HG03066 (cell line): ENCODE measurements around the gene RNF111.
A peak's percentile ranks its signal among the peaks of the same experiment; 100 is the strongest.
"Not testable (repeated sequence)": the region's sequence is repeated elsewhere in the genome, so short reads cannot be mapped to it uniquely, and the experiment has no call there.

Experiments used
- ATAC-seq: cut with Tn5 transposase; IDR thresholded peaks from one replicate; pipeline ENCODE4 v1.9.1; 2021; ENCODE audit warnings: low read depth; ENCODE audit not compliant: unreplicated experiment

The RNF111 gene

DNA sequence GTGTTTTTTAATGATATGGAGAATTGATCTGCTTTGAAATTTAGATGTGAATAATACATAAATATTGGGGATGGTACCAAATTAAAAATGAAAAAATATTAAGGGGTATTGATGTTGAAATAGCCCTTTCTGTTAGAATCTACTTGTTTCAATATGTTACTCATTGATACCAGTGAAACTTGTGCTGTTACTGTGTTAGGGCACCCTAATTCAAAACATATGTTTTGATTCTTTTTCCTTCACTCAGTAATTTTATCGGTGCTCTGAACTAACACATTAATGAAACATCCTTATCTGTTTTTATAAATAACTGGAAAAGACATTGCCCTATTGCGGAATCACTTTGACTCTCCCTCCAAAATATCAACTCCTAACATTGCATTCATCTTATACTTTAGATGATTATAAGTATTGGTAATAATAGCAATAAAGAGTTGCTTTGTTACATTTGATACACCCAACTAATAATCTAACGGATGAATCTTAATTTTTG lies 65.5 kb downstream of the RNF111 start:
- no peak for ATAC-seq

DNA sequence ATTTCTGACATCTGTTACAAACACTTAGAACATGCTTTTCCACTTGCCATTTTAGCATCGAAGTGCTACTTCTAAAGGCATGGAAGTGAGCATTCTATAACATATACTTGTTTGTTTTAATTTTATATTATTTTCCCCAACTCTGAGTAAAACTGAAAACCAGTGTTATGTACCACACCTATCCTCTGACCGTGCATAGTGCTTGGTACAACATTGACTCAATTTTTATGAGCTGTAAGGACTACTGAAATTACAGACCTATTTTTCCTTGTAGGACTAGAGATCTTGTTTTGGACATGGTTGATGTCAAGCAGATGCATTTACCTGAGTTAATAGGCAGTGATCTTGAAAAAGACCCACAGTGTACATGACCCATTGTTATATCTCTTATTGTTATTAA lies 66.0 kb downstream of the RNF111 start:
- ATAC-seq: no peak

DNA sequence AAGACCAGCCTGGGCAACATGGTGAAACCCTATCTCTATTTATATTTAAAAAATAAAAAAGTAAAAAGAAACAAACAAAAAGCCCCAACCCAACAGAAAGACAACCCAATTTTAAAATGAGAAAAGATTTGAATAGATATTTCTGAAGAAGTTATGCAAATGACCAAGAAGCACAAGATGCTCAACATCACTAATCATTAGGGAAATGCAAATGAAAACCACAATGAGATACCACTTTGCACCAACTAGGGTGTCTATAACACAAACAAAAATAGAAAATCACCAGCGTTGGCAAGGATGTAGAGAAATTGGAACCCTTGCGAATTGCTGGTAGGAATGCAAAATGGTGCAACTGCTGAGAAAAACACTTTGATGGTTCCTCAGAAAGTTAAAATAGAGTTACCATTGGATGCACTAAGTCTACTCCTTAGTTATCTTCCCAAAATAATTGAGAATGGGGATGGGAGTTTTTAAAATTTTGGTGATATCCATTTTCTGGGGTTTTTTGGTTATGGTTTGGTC lies 71.7 kb downstream of the RNF111 start:
- ATAC-seq: no peak

DNA sequence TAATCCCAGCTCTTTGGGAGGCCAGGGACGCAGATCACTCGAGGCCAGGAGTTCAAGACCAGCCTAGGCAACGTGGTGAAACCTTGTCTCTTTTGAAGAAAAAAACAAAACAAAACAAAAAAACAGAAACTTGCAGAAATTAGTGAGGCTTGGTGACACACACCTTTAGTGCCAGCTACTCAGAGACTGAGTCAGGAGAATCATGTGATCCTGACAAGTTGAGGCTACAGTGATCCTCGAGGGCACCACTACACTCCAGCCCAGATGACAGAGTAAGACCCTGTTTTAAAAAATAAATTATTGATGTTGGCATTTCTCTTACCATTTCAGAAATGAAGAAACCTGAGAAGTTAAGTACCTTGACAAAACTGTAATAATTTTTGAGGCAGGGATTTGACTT lies 72.9 kb downstream of the RNF111 start:
- ATAC-seq: no peak

DNA sequence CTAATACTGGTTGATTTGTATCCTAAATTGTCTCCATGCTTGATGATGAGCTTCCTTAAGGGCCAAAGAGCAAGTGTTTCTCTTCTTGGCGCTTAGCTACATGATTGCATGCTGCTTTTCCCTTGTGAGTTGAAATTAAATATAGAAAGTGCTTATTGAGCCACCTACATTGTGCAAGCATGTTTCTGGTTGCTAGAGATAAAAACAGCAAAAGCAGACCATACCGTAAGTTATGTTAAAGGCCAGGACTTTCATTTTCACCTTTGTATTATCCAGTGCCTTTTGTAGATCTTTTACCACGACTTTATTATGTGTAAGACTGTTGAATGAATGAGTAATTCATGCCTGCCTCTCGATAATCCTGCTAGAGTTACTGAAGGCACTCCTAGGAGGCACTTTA lies 75.6 kb downstream of the RNF111 start:
- ATAC-seq: no peak

DNA sequence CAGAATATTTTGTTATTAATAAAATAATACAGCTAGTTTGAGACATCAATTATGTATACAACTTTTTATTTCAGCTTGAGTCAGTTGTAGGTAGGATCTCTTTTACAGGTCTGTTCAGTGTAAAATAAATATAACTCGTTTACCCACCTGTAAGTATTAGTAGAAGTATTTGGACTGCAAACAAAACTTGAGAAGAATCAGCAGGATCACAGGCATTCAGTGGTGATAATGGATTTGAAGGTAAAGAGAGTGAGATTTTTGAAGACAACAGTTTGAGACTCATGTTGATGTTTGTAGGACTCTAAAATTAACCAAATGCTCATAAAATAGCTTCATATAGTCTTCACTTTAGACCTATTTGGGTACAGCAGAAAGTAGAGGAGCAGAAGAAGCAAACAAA lies 82.0 kb downstream of the RNF111 start:
- no peak for ATAC-seq

DNA sequence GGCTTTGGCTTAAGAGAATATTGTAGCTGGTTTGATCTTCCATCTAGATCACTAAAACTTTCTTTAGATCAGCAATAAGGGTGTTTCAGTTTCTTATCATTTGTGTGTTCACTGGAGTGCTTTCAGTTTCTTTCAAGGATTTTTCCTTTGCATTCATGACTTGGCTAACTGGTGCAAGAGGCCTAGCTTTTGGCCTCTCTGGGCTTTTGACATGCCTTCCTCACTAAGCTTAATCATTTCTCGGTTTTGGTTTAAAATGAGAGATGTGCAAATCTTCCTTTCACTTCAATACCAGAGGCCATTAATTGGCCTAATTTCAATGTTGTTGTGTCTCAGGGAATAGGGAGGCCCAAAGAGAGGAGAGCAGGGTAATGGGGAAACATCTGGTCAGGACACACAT lies 87.1 kb downstream of the RNF111 start:
- ATAC-seq: no peak

DNA sequence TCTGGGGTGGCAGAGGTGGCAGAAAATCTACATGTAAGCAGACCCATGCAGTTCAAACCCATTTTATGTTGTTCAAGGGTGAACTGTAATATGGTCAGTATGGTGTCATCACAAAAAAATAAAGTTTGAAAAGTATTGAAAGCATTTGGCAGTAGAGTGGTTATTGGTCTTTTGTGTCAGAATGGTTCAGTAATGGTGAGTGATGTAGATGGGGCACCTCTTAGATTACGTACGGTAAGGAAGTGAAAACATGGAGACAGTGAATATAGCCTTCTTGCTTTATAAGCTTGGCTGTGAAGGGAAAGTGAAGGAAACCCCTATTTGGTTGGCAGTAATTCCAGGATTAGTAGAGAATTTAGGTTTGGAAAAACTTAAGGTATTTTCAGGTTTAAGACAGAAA lies 100.3 kb downstream of the RNF111 start:
- ATAC-seq: no peak

DNA sequence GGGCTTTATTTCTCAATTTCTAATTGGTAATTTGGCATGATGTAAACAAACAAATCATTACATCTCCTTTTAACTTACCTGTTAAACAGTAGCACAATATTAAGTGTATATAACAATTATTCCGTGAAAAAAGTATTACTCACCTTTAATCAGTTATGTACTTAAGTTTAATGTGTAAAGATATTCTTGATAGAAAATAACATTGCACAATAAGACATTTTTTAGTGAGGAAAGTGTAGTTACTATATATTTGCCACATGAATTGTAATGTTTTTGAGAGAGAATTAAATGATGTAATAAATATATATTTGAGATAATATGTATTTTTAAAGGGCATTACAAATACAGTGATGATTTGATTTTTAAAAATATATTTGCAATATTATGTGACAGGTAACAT lies 106.6 kb downstream of the RNF111 start:
- ATAC-seq: no peak

DNA sequence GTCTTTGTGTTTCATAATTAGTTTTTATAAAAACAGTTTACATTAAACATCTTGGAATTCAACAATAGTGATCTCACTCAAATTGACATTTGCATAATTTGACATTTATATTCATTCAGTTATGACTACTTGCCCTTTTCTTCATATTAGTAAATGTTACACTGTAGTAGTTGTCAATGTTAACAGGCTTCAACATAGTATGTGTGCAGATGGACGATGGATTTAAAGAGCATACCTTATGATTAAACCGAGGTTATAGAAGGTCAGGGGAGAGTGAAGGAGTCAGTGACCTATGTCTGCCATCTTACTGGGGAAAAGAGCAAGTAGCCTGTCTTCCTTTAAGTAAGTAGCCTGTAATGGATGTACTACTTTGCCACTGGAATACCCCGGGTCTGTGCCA lies 109.0 kb downstream of the RNF111 start:
- no peak for ATAC-seq

DNA sequence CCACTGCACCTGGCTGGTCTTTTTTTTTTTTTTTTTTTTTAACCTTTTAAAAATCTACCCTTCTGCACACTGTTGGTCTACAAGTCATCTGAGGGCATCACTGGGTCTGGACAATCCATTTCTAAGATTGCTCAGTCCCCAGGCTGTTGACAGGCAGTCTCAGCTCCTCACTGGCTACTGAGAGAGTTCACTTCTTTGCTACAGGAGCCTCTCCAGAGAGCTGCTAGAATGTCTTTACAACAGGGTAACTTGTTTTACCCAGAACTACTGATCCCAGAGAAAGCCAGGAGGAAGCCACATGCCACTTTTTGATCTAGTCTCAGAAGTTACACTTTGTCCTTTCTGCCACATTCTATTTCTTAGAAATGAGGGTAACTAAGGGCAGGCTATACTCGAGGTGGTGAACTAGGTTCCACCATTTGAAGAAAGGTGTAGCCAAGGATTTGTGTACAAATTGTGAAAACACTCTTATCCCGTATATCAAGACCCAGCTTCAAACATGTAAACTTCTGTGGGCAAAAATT lies 111.8 kb downstream of the RNF111 start:
- ATAC-seq: no peak

DNA sequence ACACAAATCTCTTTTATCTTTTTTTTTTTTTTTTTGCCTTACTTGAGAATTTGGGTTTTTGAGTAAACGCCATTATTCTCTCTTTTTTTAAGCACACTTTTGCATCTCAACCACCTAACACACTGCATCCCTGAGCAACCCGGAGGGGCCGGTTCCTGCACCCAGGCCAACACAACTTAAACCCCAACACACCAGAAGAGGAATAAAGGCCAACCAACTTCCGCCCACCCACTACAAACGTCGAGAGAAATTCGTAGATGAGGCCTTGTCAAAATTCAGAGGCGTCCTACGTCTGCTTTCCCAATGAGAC lies 117.1 kb downstream of the RNF111 start:
- ATAC-seq: no peak

DNA sequence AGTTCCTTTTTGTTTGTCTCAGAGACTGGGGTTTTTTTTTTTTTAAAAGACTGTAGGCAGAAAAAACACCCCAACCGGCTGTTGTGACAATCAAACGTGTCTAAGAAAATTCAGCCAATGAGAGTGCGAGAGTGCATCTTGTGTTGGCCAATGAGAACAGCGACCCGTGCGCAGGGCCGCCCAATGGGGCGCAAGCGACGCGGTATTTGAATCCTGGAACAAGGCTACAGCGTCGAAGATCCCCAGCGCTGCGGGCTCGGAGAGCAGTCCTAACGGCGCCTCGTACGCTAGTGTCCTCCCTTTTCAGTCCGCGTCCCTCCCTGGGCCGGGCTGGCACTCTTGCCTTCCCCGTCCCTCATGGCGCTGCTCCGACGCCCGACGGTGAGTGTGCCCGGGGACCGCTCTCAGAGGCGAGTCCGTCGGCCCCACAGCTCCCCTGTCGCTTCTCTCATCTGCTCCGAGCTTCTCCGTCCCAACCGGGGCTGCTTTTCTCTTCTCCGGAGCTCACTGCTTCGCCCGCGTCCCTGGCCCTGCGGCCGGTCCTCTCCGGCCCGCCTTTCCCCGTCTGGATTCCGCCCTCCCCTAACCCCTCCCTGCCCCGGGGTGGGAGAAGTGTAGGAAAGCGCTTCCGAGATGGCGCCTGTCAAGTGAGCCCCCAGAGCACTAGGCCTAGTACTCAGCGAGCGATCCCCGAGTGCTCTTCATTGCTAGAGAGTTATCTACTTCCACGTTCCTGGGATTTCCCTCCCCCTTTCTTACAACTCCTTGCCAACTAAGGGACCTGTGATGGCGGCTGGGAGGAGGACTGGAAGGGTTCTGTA lies 117.7 kb downstream of the RNF111 start, which contains the start of gene CCNB2:
Gene CCNB2 (plus strand): TSS at position 235 of the 821 bp plus-strand sequence. CDS start 123 bp downstream, at position 358.
- peak; percentile 99 for ATAC-seq

DNA sequence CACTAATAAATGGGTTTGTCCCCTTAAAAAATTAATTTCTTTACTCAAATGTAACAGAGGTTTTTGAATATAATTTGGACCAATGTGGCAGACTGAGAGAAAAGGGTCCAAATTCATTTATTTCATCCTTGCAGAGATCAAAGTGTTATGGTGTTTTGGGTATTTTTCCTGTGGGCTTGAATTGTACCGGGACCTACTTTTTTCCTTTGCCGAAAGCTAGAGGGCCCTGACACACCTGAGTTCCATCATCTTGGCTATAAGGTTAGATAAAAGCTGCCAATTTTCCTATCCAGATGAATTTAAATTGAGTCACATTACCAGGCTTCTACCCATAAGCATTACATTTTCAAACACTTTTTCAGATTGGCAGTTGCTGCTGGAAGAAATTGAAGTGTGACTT lies 118.4 kb downstream of the RNF111 start:
- ATAC-seq: no peak

DNA sequence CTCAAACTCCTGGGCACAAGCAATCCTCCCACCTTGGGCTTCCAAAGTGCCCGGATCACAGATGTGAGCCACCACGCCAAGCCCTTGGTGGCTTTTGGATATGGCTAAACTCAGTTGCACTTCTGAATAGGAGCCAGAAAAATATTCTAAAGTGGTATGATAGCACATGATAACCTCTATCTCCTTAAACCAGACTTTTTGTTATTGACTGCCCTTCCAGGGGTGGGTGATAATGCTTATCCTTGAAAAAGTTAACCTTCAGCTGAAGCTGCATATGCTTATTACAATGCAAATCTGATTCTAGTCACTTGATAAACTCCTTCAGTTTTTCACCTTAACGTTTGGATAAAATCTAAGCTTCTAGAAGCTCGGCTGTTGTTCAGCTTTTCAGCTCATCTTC lies 123.8 kb downstream of the RNF111 start:
- ATAC-seq: no peak

DNA sequence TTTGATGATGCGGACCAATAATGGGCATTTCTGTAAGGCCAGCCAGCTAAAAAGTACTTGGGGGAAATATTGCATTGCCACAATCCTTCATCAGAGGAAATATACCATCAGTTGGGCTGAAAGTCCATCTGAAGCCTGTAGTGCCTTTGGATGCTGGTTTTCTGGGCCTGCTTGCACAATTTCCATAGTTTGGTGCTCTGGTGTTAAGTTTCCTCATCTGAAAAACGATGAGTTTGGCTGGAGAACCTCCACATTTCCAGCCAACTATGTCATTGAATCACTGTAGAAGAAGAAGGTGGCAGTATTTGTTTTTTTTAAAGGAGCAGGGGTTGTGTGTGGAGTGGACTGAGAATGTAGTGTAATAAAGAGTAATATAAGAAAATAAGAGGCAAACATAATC lies 127.6 kb downstream of the RNF111 start:
- no peak for ATAC-seq

DNA sequence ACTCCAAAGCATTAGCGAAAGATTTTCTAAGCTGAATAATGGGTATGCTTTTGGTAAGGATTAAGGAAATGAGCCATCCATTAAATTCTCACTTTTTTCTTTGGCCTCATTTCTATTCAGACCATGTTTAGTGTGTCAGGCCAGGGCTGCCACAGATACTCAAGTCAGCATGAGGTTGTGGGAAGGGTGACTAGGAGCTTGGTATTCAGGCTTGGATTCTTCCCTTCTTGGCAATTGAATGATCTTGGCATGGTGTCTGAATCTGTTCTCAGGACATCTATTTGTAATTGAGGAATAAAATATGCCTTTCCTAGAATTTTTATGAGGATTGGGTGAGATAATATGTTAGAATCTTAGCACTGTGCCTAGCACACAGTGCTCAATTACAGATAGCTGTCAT lies 128.7 kb downstream of the RNF111 start:
- no peak for ATAC-seq

DNA sequence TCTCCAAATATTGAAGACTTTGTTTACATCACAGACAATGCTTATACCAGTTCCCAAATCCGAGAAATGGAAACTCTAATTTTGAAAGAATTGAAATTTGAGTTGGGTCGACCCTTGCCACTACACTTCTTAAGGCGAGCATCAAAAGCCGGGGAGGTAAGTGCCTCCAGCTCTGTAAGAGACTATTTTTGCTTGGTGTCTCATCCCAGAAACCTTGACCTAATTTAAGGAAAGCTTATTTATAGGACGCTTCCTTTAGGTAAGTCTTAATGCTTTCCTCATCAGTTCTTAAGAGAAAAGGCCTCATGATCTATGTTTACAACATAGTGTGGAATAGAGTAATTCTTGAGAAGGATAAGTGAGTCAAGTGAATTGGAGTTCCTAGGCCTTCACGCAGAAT lies 129.3 kb downstream of the RNF111 start:
- no peak for ATAC-seq

DNA sequence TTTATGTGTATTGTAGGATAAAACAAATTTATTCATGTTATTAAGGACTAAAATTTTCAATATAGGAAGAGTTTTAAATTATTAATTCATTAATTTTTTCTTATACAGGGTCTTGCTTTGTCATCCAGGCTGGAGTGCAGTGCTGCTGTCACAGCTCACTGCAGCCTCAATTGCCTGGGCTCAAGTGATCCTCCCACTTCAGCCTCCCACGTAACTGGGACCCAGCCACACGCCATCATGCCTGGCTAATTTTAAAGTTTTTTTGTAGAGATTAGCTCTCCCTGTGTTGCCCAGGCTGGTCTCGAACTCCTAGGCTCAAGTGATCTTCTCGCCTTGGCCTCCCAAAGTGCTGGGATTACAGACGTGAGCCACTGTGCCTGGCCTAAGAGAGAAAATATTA lies 132.2 kb downstream of the RNF111 start:
- ATAC-seq: no peak

DNA sequence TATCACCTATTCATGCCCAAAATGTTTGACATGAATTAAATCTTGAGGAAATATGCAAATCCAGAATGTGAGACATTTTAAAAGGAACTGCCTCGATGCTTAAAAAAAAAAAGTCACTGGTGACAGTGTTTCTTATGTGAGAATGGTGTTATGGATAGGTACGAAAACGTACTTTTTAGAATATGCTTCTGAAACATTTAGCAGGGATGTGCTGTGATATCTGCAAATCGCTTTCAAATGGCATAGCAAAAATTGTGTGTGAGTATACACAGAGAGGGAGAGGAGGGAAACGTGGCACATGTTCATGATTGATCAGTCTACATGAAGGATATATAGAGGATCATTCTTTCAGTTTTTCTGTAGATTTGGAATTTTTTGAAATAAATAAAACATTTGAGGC lies 133.5 kb downstream of the RNF111 start:
- ATAC-seq: no peak

DNA sequence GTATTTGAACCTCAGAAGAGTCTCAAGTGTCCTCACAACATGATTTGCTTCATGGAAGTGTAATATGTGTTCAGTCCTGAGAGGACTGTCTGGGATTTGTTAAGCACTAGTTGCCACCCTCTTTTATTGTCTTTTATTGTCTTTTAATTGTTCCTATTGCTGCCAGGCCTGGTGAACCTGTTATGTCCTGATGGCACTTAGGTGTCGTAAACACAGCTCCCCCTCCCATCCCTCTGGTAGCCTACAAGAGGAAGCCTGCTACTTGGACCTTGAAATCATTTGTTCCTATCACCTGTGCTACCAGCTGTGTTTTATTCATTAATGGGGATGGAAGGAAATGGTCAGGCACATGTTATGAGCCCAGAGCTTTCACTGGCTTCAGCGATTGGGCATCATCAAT lies 136.8 kb downstream of the RNF111 start:
- no peak for ATAC-seq

DNA sequence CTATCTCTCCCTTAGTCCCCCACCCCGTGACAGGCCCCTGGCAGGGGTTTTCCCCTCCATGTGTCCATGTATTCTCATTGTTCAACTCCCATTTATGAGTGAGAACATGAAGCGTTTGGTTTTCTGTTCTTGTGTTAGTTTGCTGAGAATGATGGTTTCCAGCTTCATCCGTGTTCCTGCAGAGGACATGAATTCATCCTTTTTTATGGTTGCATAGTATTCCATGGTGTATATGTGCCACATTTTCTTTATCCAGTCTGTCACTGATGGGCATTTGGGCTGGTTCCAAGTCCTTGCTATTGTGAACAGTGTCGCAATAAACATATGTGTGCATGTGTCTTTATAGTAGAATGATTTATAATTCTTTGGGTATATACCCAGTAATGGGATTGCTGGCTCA lies 138.2 kb downstream of the RNF111 start:
- ATAC-seq: not testable (repeated sequence)
